Chondrocyte (in vitro differentiated cells): Measurements from ENCODE around the gene GRIN3B. TPM values are rescaled to one million over a fixed set of nuclear protein-coding genes. Genes with fewer than 3 reads are reported as not detected.
A peak's percentile ranks its signal among the peaks of the same experiment; 100 is the strongest.

ENCODE experiments used
- DNase-seq: peaks from one replicate; pipeline ENCODE4 v3.0.0; 2021; ENCODE audit warnings: mixed read lengths, low spot score
- H3K27ac Mint-ChIP-seq: one replicate; pipeline ENCODE4 v1.8.0; 2021; ENCODE audit warnings: mild to moderate bottlenecking, moderate library complexity, mixed read lengths; ENCODE audit not compliant: unreplicated experiment
- H3K27me3 Mint-ChIP-seq: 2 replicates; pipeline ENCODE4 v1.8.0; 2021; ENCODE audit warnings: low read depth, mixed read lengths
- H3K36me3 Mint-ChIP-seq: 2 replicates; pipeline ENCODE4 v1.8.0; 2021; ENCODE audit warnings: low read depth, mixed read lengths
- H3K4me1 Mint-ChIP-seq: 2 replicates; pipeline ENCODE4 v1.8.0; 2021; ENCODE audit warnings: low read depth, mild to moderate bottlenecking, mixed read lengths
- H3K4me3 Mint-ChIP-seq: one replicate; pipeline ENCODE4 v1.8.0; 2021; ENCODE audit warnings: mild to moderate bottlenecking, moderate library complexity, mixed read lengths; ENCODE audit not compliant: unreplicated experiment
- H3K9me3 Mint-ChIP-seq: 2 replicates; pipeline ENCODE4 v1.8.0; 2021; ENCODE audit warnings: low read depth, mixed read lengths
- CTCF ChIP-seq: fragments of 200-600 bp; sonication (generic); IDR thresholded peaks from 2 replicates; pipeline ENCODE4 v1.5.0; 2021; ENCODE audit warnings: antibody characterized with exemption, mild to moderate bottlenecking, moderate library complexity
- total RNA-seq: library from RNA; stranded (reverse); gene quantifications from 3 replicates; pipeline ENCODE4 v1.2.1, GENCODE V29; 2021

GRIN3B gene
- total RNA-seq, 1 donor from 2014 or later = 0.67 TPM

- DNase-seq = no peak
- Mint-ChIP-seq H3K9me3 (peaks cover 5% of the 10 kb centered on the region), H3K27me3 (no peaks in the 10 kb centered on the region), H3K4me1 (no peaks in the 10 kb centered on the region), H3K36me3 (peaks cover 16% of the 10 kb centered on the region), H3K27ac (no peak overlapping the region), H3K4me3 (no peak overlapping the region)
- TF ChIP-seq CTCF = no peak
Observed at GRCh38 chr19:972281-972680, 27.9 kb upstream of the GRIN3B start.

GRCh38 chr19:973726-974563, 26.3 kb upstream of the GRIN3B start:
- Mint-ChIP-seq H3K4me1 (no peaks in the 10 kb centered on the region), H3K27ac (no peak overlapping the region), H3K27me3 (no peaks in the 10 kb centered on the region), H3K4me3 (no peak overlapping the region), H3K36me3 (peaks cover 8% of the 10 kb centered on the region), H3K9me3 (peaks cover 5% of the 10 kb centered on the region)
- no peak for DNase-seq
- TF ChIP-seq CTCF = no peak

DNA sequence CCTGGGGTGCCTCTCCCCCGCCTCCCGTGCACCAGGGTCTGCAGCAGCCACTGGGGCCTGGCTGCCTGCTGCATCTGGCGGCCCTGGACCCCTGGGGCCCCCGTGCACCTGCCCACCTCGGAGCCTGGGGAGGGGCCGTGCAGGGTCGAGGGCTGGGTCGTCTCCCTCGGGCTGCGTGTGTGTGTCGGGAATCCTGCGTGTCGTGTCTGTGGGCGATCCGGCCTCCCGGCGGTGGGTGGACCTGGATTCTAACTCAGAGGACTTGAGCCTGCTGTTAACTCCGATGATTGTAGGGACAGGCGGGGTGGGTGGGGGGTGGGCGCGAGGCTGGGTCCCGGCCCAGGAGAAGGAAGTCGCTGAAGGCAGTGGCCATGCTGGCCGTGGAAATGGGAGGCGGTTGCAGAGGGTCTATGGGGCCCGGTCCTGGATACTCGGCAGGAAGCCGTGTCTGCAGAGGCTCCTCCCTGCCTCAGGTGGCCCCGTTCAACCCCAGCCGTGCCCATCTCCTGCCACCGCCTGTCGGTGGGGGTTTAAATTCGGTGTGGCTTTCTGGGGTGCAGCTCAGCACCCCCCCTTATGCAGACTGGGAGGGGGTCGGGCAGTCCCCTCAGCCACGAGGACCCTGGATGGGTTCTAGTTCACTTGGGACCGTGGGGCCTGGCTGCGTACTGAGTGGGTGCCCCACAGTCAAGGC, 25.5 kb upstream of the GRIN3B start:
- peak; percentile 89 for DNase-seq
- H3K36me3 Mint-ChIP-seq = peaks cover 8% of the 10 kb centered on the region
- H3K4me1 Mint-ChIP-seq = no peaks in the 10 kb centered on the region
- H3K9me3 Mint-ChIP-seq = peaks cover 5% of the 10 kb centered on the region
- no peak overlapping the region for H3K4me3 Mint-ChIP-seq
- no peak overlapping the region for H3K27ac Mint-ChIP-seq
- no peak for TF ChIP-seq CTCF
- H3K27me3 Mint-ChIP-seq = no peaks in the 10 kb centered on the region

- H3K4me3 Mint-ChIP-seq = no peak overlapping the region
- no peak for DNase-seq
- H3K27me3 Mint-ChIP-seq = no peaks in the 10 kb centered on the region
- H3K4me1 Mint-ChIP-seq = no peaks in the 10 kb centered on the region
- no peaks in the 10 kb centered on the region for H3K9me3 Mint-ChIP-seq
- no peak overlapping the region for H3K27ac Mint-ChIP-seq
- TF ChIP-seq CTCF = no peak
- H3K36me3 Mint-ChIP-seq = peaks cover 2% of the 10 kb centered on the region
Observed at GRCh38 chr19:976476-976875, 23.7 kb upstream of the GRIN3B start.

- H3K27ac Mint-ChIP-seq = no peak overlapping the region
- no peaks in the 10 kb centered on the region for H3K27me3 Mint-ChIP-seq
- TF ChIP-seq CTCF = no peak
- DNase-seq = peak; percentile 87
- H3K36me3 Mint-ChIP-seq = peaks cover 2% of the 10 kb centered on the region
- no peaks in the 10 kb centered on the region for H3K9me3 Mint-ChIP-seq
- H3K4me1 Mint-ChIP-seq = no peaks in the 10 kb centered on the region
- H3K4me3 Mint-ChIP-seq = no peak overlapping the region
Observed at GRCh38 chr19:977058-977464, 23.2 kb upstream of the GRIN3B start.
